H1 (cell line): ENCODE results near the gene SEMA6D. TPM values are rescaled to one million over a fixed set of nuclear protein-coding genes. Genes with fewer than 3 reads are reported as not detected.

ENCODE experiments used
- CTCF ChIA-PET: fragments of 300-600 bp; sonication (Branson Sonifier 250); formaldehyde crosslinking; loops from one replicate; lab custom pipeline; 2021; ENCODE audit not compliant: partially characterized antibody; lab: Charles Lee
- POLR2A ChIA-PET: fragments of 300-600 bp; sonication (Branson Sonifier 250); formaldehyde crosslinking; loops from one replicate; lab custom pipeline; 2021; ENCODE audit warnings: inconsistent platforms; ENCODE audit not compliant: partially characterized antibody; lab: Charles Lee
- DNase-seq, 2 experiments: peaks; one replicate each; pipeline versions ENCODE4 v3.0.0 to v3.0.0-alpha.2; 2010 to 2022; ENCODE audit warnings: low spot score in 2 of 2, low read depth in 1 of 2, mixed read lengths in 1 of 2
- FAIRE-seq: peaks from 2 replicates; lab custom pipeline; 2011; peaks lifted over from hg19 to GRCh38; lab: Jason Lieb, UNC
- H2AFZ ChIP-seq: 2 replicates; pipeline ENCODE4 v1.8.1; 2012; ENCODE audit warnings: low read length, inconsistent platforms
- H2AK5ac ChIP-seq: 2 replicates; pipeline ENCODE4 v1.6.1; 2013; ENCODE audit warnings: low read depth, low read length
- H2BK120ac ChIP-seq: replicated peaks from 2 replicates; pipeline ENCODE3; 2013; ENCODE audit warnings: low read depth, low read length, inconsistent platforms
- H2BK12ac ChIP-seq: 2 replicates; pipeline ENCODE4 v1.6.1; 2013; ENCODE audit warnings: low read depth, low read length
- H2BK15ac ChIP-seq: 2 replicates; pipeline ENCODE4 v1.6.1; 2013; ENCODE audit warnings: low read length
- H2BK20ac ChIP-seq: 2 replicates; pipeline ENCODE4 v1.6.1; 2013; ENCODE audit warnings: low read length
- H2BK5ac ChIP-seq: 2 replicates; pipeline ENCODE4 v1.6.1; 2013; ENCODE audit warnings: low read depth, low read length
- H3K14ac ChIP-seq: 2 replicates; pipeline ENCODE4 v1.6.1; 2013; ENCODE audit warnings: inconsistent platforms; ENCODE audit not compliant: insufficient read length
- H3K18ac ChIP-seq: 2 replicates; pipeline ENCODE4 v1.6.1; 2013; ENCODE audit warnings: low read length; ENCODE audit errors: extremely low read depth
- H3K23ac ChIP-seq: 2 replicates; pipeline ENCODE4 v1.6.1; 2013; ENCODE audit warnings: inconsistent platforms; ENCODE audit not compliant: insufficient read length
- H3K23me2 ChIP-seq: 2 replicates; pipeline ENCODE4 v1.6.1; 2013; ENCODE audit warnings: low read depth, low read length
- H3K27ac ChIP-seq: 2 replicates; pipeline ENCODE4 v1.6.1; 2011; ENCODE audit warnings: low read depth, low read length, inconsistent platforms
- H3K27me3 ChIP-seq, 4 experiments: replicated peaks in 1 of 4; 1 replicate in 1 of 4; 2 replicates in 3 of 4; pipeline versions ENCODE4 v1.6.1 to v1.8.1; 2011 to 2013; ENCODE audit warnings: low read length in 3 of 4, mild to moderate bottlenecking in 3 of 4, inconsistent platforms in 2 of 4, mixed read lengths in 2 of 4, moderate library complexity in 1 of 4; ENCODE audit not compliant: control insufficient read depth in 3 of 4, insufficient read depth in 3 of 4; ENCODE audit errors: extremely low read depth in 1 of 4
- H3K36me3 ChIP-seq, 4 experiments: 2 replicates each; pipeline versions ENCODE4 v1.6.1 to v1.8.1; 2011 to 2013; ENCODE audit warnings: mild to moderate bottlenecking in 4 of 4, low read length in 3 of 4, moderate library complexity in 2 of 4, control low read depth in 1 of 4, inconsistent platforms in 1 of 4; ENCODE audit not compliant: insufficient read depth in 4 of 4, control insufficient read depth in 2 of 4
- H3K4ac ChIP-seq: replicated peaks from 2 replicates; pipeline ENCODE3; 2013; ENCODE audit warnings: low read length, low read depth, mixed read lengths, inconsistent platforms; ENCODE audit not compliant: insufficient read length
- H3K4me1 ChIP-seq, 4 experiments: replicated peaks in 1 of 4; 1 replicate in 1 of 4; 2 replicates in 3 of 4; pipeline versions ENCODE4 v1.6.1 to v1.8.1; 2011 to 2013; ENCODE audit warnings: low read length in 3 of 4, inconsistent platforms in 2 of 4, mixed read lengths in 1 of 4; ENCODE audit not compliant: insufficient read depth in 4 of 4, control insufficient read depth in 3 of 4
- H3K4me2 ChIP-seq, 2 experiments: 2 replicates each; pipeline versions ENCODE4 v1.6.1 to v1.8.1; 2011 to 2013; ENCODE audit warnings: low read depth in 2 of 2, low read length in 2 of 2, control low read depth in 1 of 2, inconsistent platforms in 1 of 2, mild to moderate bottlenecking in 1 of 2; ENCODE audit not compliant: insufficient read depth in 1 of 2
- H3K4me3 ChIP-seq, 4 experiments: fragments of 200-600, 300-600 bp in 1 of 4; sonication (generic), shearing (Covaris generic), sonication (Bioruptor Twin) in 1 of 4; 2 replicates each; pipeline versions ENCODE4 v1.5.1 to v1.8.1; 2011 to 2016; ENCODE audit warnings: low read length in 4 of 4, low read depth in 3 of 4, control low read depth in 2 of 4, inconsistent platforms in 2 of 4, mild to moderate bottlenecking in 2 of 4, mixed read lengths in 1 of 4, moderate library complexity in 1 of 4; ENCODE audit not compliant: insufficient read depth in 2 of 4; ENCODE audit errors: extremely low read depth in 1 of 4
- H3K56ac ChIP-seq: replicated peaks from 2 replicates; pipeline ENCODE3; 2013; ENCODE audit warnings: low read depth, mild to moderate bottlenecking, mixed read lengths, low read length, inconsistent platforms; ENCODE audit not compliant: insufficient read length
- H3K79me1 ChIP-seq: 2 replicates; pipeline ENCODE4 v1.6.1; 2013; ENCODE audit warnings: low read depth, low read length, control low read depth
- H3K79me2 ChIP-seq, 2 experiments: 2 replicates each; pipeline versions ENCODE4 v1.6.1 to v1.8.1; 2012 to 2013; ENCODE audit warnings: low read length in 2 of 2, mild to moderate bottlenecking in 2 of 2, inconsistent platforms in 1 of 2; ENCODE audit not compliant: insufficient read depth in 2 of 2, control insufficient read depth in 1 of 2
- H3K9ac ChIP-seq, 4 experiments: replicated peaks in 1 of 4; 1 replicate in 1 of 4; 2 replicates in 3 of 4; pipeline versions ENCODE4 v1.6.1 to v1.8.1; 2011 to 2013; ENCODE audit warnings: low read depth in 3 of 4, low read length in 3 of 4, control low read depth in 2 of 4, mild to moderate bottlenecking in 2 of 4, moderate library complexity in 2 of 4, inconsistent platforms in 1 of 4; ENCODE audit errors: extremely low read depth in 1 of 4
- H3K9me3 ChIP-seq, 2 experiments: 2 replicates each; pipeline versions ENCODE4 v1.6.1 to v1.8.1; 2012 to 2013; ENCODE audit warnings: mild to moderate bottlenecking in 2 of 2, moderate library complexity in 2 of 2, control low read depth in 1 of 2, inconsistent platforms in 1 of 2, low read depth in 1 of 2, low read length in 1 of 2, mixed read lengths in 1 of 2; ENCODE audit not compliant: insufficient read depth in 2 of 2
- H4K20me1 ChIP-seq, 2 experiments: replicated peaks in 1 of 2; 2 replicates each; pipeline versions ENCODE3 to v1.8.1; 2011 to 2013; ENCODE audit warnings: inconsistent platforms in 2 of 2, low read length in 2 of 2, mild to moderate bottlenecking in 1 of 2; ENCODE audit not compliant: insufficient read depth in 2 of 2, control insufficient read depth in 1 of 2
- H4K5ac ChIP-seq: 2 replicates; pipeline ENCODE4 v1.6.1; 2013; ENCODE audit warnings: low read length, low read depth, mixed read lengths, inconsistent platforms; ENCODE audit not compliant: insufficient read length
- H4K8ac ChIP-seq: 2 replicates; pipeline ENCODE4 v1.8.0; 2013; ENCODE audit warnings: mild to moderate bottlenecking, moderate library complexity, low read length, inconsistent platforms; ENCODE audit not compliant: insufficient read depth; ENCODE audit errors: extremely low read depth
- H4K91ac ChIP-seq: replicated peaks from 2 replicates; pipeline ENCODE3; 2013; ENCODE audit warnings: low read length, mixed read lengths, inconsistent platforms; ENCODE audit not compliant: insufficient read length
- CBX5 ChIP-seq: fragments of 300-800, 300-1000 bp; sonication (generic); IDR thresholded peaks from 2 replicates; pipeline ENCODE4 v1.7.1; 2016; ENCODE audit warnings: antibody characterized with exemption, low read length, low read depth
- EP300 ChIP-seq, 2 experiments: IDR thresholded peaks; 1 replicate in 1 of 2; 2 replicates in 1 of 2; pipeline ENCODE4 v1.6.1; 2011 to 2012; ENCODE audit warnings: low read depth in 2 of 2, low read length in 2 of 2, mild to moderate bottlenecking in 2 of 2, borderline replicate concordance in 1 of 2, inconsistent platforms in 1 of 2, moderate library complexity in 1 of 2
- MAX ChIP-seq: IDR thresholded peaks from 2 replicates; pipeline ENCODE4 v1.6.1; 2012; ENCODE audit warnings: inconsistent platforms
- RNF2 ChIP-seq: fragments of 200-900, 300-1000 bp; sonication (generic); IDR thresholded peaks from 2 replicates; pipeline ENCODE4 v1.7.1; 2016; ENCODE audit warnings: borderline replicate concordance, low read depth, mild to moderate bottlenecking, antibody characterized with exemption, low read length; ENCODE audit not compliant: poor library complexity, severe bottlenecking; ENCODE audit errors: missing control alignments
- SP4 ChIP-seq: IDR thresholded peaks from 2 replicates; pipeline ENCODE4 v1.6.1; 2012; ENCODE audit warnings: low read length, inconsistent platforms
- WGBS, 2 experiments: shearing (Covaris generic) in 1 of 2; methylation state at CpG; one replicate each; pipeline versions ENCODE4 v1.1.6 to v1.1.7; 2013 to 2015; ENCODE audit warnings: low lambda C conversion rate in 2 of 2, mixed read lengths in 2 of 2, inconsistent platforms in 1 of 2, low coverage in 1 of 2, missing lambda C conversion rate in 1 of 2; ENCODE audit not compliant: insufficient replicate concordance in 2 of 2, insufficient coverage in 1 of 2, insufficient read length in 1 of 2; ENCODE audit errors: extremely low coverage in 1 of 2, missing lambda C conversion rate in 1 of 2; 5-methylcytosine and 5-hydroxymethylcytosine counted together
- polyA plus RNA-seq, 7 experiments: library from polyadenylated mRNA; depleted of rRNA in 3 of 7; stranded (reverse) in 5 of 7; unstranded in 2 of 7; fragments of >200 nt in 5 of 7; fragments of 200-250 nt in 2 of 7; gene quantifications; 1 replicate in 5 of 7; 2 replicates in 1 of 7; 4 replicates in 1 of 7; pipeline versions ENCODE4 v1.2.1 to v1.2.3, GENCODE V29; 2011 to 2013; ENCODE audit warnings: missing spikeins in 2 of 7, mixed read lengths in 2 of 7
- total RNA-seq: library from RNA; stranded (reverse); fragmentation: NEBNext Ultra II Directional; extraction: Animal tissue kit (Norgen Biotek cat#: 25700); gene quantifications from 2 replicates; pipeline ENCODE4 v1.2.1, GENCODE V29; 2021

Gene SEMA6D
- total and polyA plus RNA-seq, 2 of the 8 experiments (the other 6 are each of a cell fraction or from before 2014, with no cell fraction given), result 2.2 to 3.8 TPM

GRCh38 chr15:47707391-47707790 lies 9.9 kb upstream of the SEMA6D start:
- no peak overlapping the region for H4K8ac ChIP-seq
- H3K14ac ChIP-seq, result no peak overlapping the region
- H3K27ac ChIP-seq, result no peak overlapping the region
- CTCF ChIA-PET, result interaction anchor here (0.5 to 1.5 kb wide), 2 partner anchors 259 to 280 kb away, joined by 4 read pairs; no protein-coding TSS in a partner anchor
- H3K18ac ChIP-seq, result no peak overlapping the region
- no peak overlapping the region for H2BK20ac ChIP-seq
- POLR2A ChIA-PET, result no interaction called here
- no peak for DNase-seq
- H3K4ac ChIP-seq, result no peak overlapping the region
- WGBS, 2 experiments, result 85% methylated on average over 5 of the region's 5 CpGs; no CpG with 5 or more reads in 1 of the 2 experiments
- no peak overlapping the region for H4K5ac ChIP-seq
- no peak overlapping the region for H2BK12ac ChIP-seq
- no peak overlapping the region for H3K4me2 ChIP-seq
- H2AK5ac ChIP-seq, result no peak overlapping the region
- no peak overlapping the region for H4K91ac ChIP-seq
- no peaks in the 10 kb centered on the region for H3K23me2 ChIP-seq
- H2BK15ac ChIP-seq, result no peak overlapping the region
- H4K20me1 ChIP-seq, result no peaks in the 10 kb centered on the region
- H3K23ac ChIP-seq, result no peak overlapping the region
- H3K79me2 ChIP-seq, result no peaks in the 10 kb centered on the region
- no peak overlapping the region for H3K4me3 ChIP-seq
- no peak for FAIRE-seq
- no peak overlapping the region for H2AFZ ChIP-seq
- no peaks in the 10 kb centered on the region for H3K27me3 ChIP-seq
- H3K79me1 ChIP-seq, result no peaks in the 10 kb centered on the region
- TF ChIP-seq RNF2 (no peak), SP4 (no peak), MAX (no peak), CBX5 (no peak), EP300 (IDR thresholded peaks at IDR 0.05; ENCODE audit: borderline replicate concordance in 1 of 2, low read depth in 2 of 2, low read length in 2 of 2) (no peak)
- no peaks in the 10 kb centered on the region for H3K9me3 ChIP-seq
- no peaks in the 10 kb centered on the region for H3K36me3 ChIP-seq
- no peak overlapping the region for H3K56ac ChIP-seq
- H2BK120ac ChIP-seq, result no peak overlapping the region
- H2BK5ac ChIP-seq, result no peak overlapping the region
- no peak overlapping the region for H3K9ac ChIP-seq
- no peaks in the 10 kb centered on the region for H3K4me1 ChIP-seq
